PC-9 (cell line): Measurements from ENCODE around the gene GATAD2A.

Source experiments
- CTCF ChIP-seq: fragments of 200-600 bp; sonication (generic); conservative IDR thresholded peaks from 2 replicates; pipeline ENCODE4 v1.6.1; 2017; ENCODE audit warnings: mixed run types, antibody characterized with exemption, mild to moderate bottlenecking, moderate library complexity
- EZH2 ChIP-seq: fragments of 200-600 bp; sonication (generic); IDR thresholded peaks from 2 replicates; pipeline ENCODE4 v1.8.0; 2017; ENCODE audit warnings: antibody characterized with exemption, low read depth

- TF ChIP-seq CTCF (no peak), EZH2 (no peak)
Measured at GRCh38 chr19:19402656-19403372, 2.7 kb upstream of the GATAD2A start.
